IMR-90 (cell line): ENCODE data around the gene GNB1L. TPM values are rescaled to one million over a fixed set of nuclear protein-coding genes. Genes with fewer than 3 reads are reported as not detected.

Source experiments
- ATAC-seq: fragments of 200-7000 bp; cut with Tn5 transposase; 2 replicates; pipeline ENCODE4 v1.9.1; 2020; ENCODE audit warnings: low read depth, mild to moderate bottlenecking, moderate library complexity
- BruUV-seq: library from RNA; stranded (reverse); fragments of 400-500 nt; replicated peaks from 2 replicates; lab custom pipeline; 2021; lab: Mats Ljungman, UMichigan
- CTCF ChIA-PET: fragments of 300-600 bp; formaldehyde crosslinking; extraction: SDS; loops from one replicate; lab custom pipeline; 2021; ENCODE audit warnings: antibody characterized with exemption; lab: Yijun Ruan, JAX
- POLR2A ChIA-PET: fragments of 300-600 bp; sonication (Branson Sonifier 250); formaldehyde crosslinking; loops from one replicate; lab custom pipeline; 2022; ENCODE audit warnings: antibody characterized with exemption; ENCODE audit not compliant: unreplicated experiment; lab: Charles Lee
- DNase-seq: peaks from one replicate; pipeline ENCODE4 v3.0.0; 2013
- H2AFZ ChIP-seq: replicated peaks from 2 replicates; pipeline ENCODE3; 2013; ENCODE audit warnings: low read length, mild to moderate bottlenecking; ENCODE audit not compliant: poor library complexity
- H2AK5ac ChIP-seq: 2 replicates; pipeline ENCODE4 v1.6.1; 2013; ENCODE audit warnings: low read depth, low read length, inconsistent platforms
- H2AK9ac ChIP-seq: replicated peaks from 2 replicates; pipeline ENCODE3; 2013; ENCODE audit warnings: mild to moderate bottlenecking, low read depth, low read length, moderate library complexity; ENCODE audit not compliant: poor library complexity
- H2BK120ac ChIP-seq: 2 replicates; pipeline ENCODE4 v1.6.1; 2013; ENCODE audit warnings: low read depth, low read length, inconsistent platforms
- H2BK15ac ChIP-seq: 3 replicates; pipeline ENCODE4 v1.6.1; 2013; ENCODE audit warnings: low read depth, low read length, inconsistent platforms
- H2BK20ac ChIP-seq: 2 replicates; pipeline ENCODE4 v1.6.1; 2013; ENCODE audit warnings: low read depth, mild to moderate bottlenecking, inconsistent platforms, low read length, moderate library complexity
- H2BK5ac ChIP-seq: 2 replicates; pipeline ENCODE4 v1.6.1; 2013; ENCODE audit warnings: mild to moderate bottlenecking, low read depth, low read length, inconsistent platforms; ENCODE audit not compliant: poor library complexity, severe bottlenecking
- H3K14ac ChIP-seq: replicated peaks from 2 replicates; pipeline ENCODE4 v1.6.1; 2013; ENCODE audit warnings: low read depth, low read length, inconsistent platforms
- H3K18ac ChIP-seq: 2 replicates; pipeline ENCODE4 v1.6.1; 2013; ENCODE audit warnings: low read depth, low read length, control low read depth
- H3K23ac ChIP-seq: 2 replicates; pipeline ENCODE4 v1.6.1; 2013; ENCODE audit warnings: low read depth, low read length, inconsistent platforms
- H3K27ac ChIP-seq: 2 replicates; pipeline ENCODE4 v1.5.1; 2013; ENCODE audit warnings: mild to moderate bottlenecking, control low read depth, low read length; ENCODE audit not compliant: insufficient read depth
- H3K27me3 ChIP-seq: 2 replicates; pipeline ENCODE4 v1.6.1; 2013; ENCODE audit warnings: low read length; ENCODE audit not compliant: control insufficient read depth, insufficient read depth
- H3K36me3 ChIP-seq: 2 replicates; pipeline ENCODE4 v1.6.1; 2013; ENCODE audit warnings: low read length, mixed read lengths; ENCODE audit not compliant: control insufficient read depth, insufficient read depth
- H3K4ac ChIP-seq: 2 replicates; pipeline ENCODE4 v1.6.1; 2013; ENCODE audit warnings: low read depth, low read length, inconsistent platforms
- H3K4me1 ChIP-seq: 2 replicates; pipeline ENCODE4 v1.6.1; 2013; ENCODE audit warnings: low read length, mixed read lengths; ENCODE audit not compliant: control insufficient read depth, insufficient read depth
- H3K4me2 ChIP-seq: 2 replicates; pipeline ENCODE4 v1.6.1; 2013; ENCODE audit warnings: low read depth, mild to moderate bottlenecking, control low read depth, low read length, moderate library complexity
- H3K4me3 ChIP-seq: 2 replicates; pipeline ENCODE4 v1.5.1; 2013; ENCODE audit warnings: low read depth, mild to moderate bottlenecking, control low read depth, low read length, moderate library complexity; ENCODE audit not compliant: insufficient read depth
- H3K56ac ChIP-seq: 2 replicates; pipeline ENCODE4 v1.6.1; 2013; ENCODE audit warnings: low read length, inconsistent platforms; ENCODE audit not compliant: insufficient read depth; ENCODE audit errors: extremely low read depth
- H3K79me1 ChIP-seq, 2 experiments: 2 replicates each; pipeline ENCODE4 v1.6.1; 2013; ENCODE audit warnings: low read length in 2 of 2, inconsistent platforms in 1 of 2, low read depth in 1 of 2
- H3K9ac ChIP-seq: 2 replicates; pipeline ENCODE4 v1.6.1; 2013; ENCODE audit warnings: low read depth, low read length, control low read depth
- H3K9me1 ChIP-seq: 2 replicates; pipeline ENCODE4 v1.6.1; 2013; ENCODE audit warnings: low read length, inconsistent platforms; ENCODE audit not compliant: insufficient read depth
- H3K9me3 ChIP-seq: 2 replicates; pipeline ENCODE4 v1.6.1; 2013; ENCODE audit warnings: low read length; ENCODE audit not compliant: control insufficient read depth, insufficient read depth
- H4K20me1 ChIP-seq: 2 replicates; pipeline ENCODE4 v1.6.1; 2013; ENCODE audit warnings: low read length, inconsistent platforms; ENCODE audit not compliant: insufficient read depth
- H4K5ac ChIP-seq: 2 replicates; pipeline ENCODE4 v1.6.1; 2013; ENCODE audit warnings: mild to moderate bottlenecking, low read depth, low read length, control low read depth
- H4K8ac ChIP-seq, 2 experiments: 2 replicates each; pipeline ENCODE4 v1.6.1; 2013; ENCODE audit warnings: low read depth in 2 of 2, low read length in 2 of 2, control low read depth in 1 of 2, inconsistent platforms in 1 of 2
- H4K91ac ChIP-seq: 2 replicates; pipeline ENCODE4 v1.6.1; 2013; ENCODE audit warnings: low read depth, low read length, inconsistent platforms; ENCODE audit not compliant: insufficient read depth
- FOS ChIP-seq: fragments of 150-350 bp; IDR thresholded peaks from 2 replicates; pipeline ENCODE4 v1.6.1; 2016; ENCODE audit warnings: low read depth, low read length
- USF2 ChIP-seq: fragments of 150-350 bp; IDR thresholded peaks from 2 replicates; pipeline ENCODE4 v1.6.1; 2017; ENCODE audit warnings: mild to moderate bottlenecking, antibody characterized with exemption, low read length, low read depth
- WGBS, 2 experiments: methylation state at CpG; one replicate each; pipeline versions ENCODE4 v1.1.5 to v1.1.7; 2013; ENCODE audit warnings: missing lambda C conversion rate in 2 of 2; ENCODE audit not compliant: insufficient read length in 1 of 2; ENCODE audit errors: extremely low coverage in 2 of 2; 5-methylcytosine and 5-hydroxymethylcytosine counted together
- dilution Hi-C: fragments of 300-500 bp; cut with HindIII; formaldehyde crosslinking; loops from one replicate; pipeline ENCODE4 v1.14.3; 2018; ENCODE audit warnings: low sequenced_read_pairs; ENCODE audit not compliant: unreplicated experiment
- in situ Hi-C: fragments of 300-500 bp; cut with MboI; formaldehyde crosslinking; loops from 3 replicates; pipeline ENCODE4 v1.14.3; 2019; ENCODE audit warnings: low sequenced_read_pairs, inconsistent platforms, mixed read lengths
- intact Hi-C: fragments of 100-400 bp; cut with micrococcal nuclease; formaldehyde crosslinking; loops from 2 replicates; pipeline ENCODE4 v1.10.0; 2022
- polyA plus RNA-seq, 3 experiments: library from polyadenylated mRNA; depleted of rRNA; stranded (reverse); fragments of >200 nt; gene quantifications; 2 replicates each; pipeline ENCODE4 v1.2.3, GENCODE V29; 2012; ENCODE audit warnings: low replicate concordance in 1 of 3
- total RNA-seq: library from RNA; depleted of rRNA; stranded (reverse); fragments of >200 nt; gene quantifications from 2 replicates; pipeline ENCODE4 v1.2.3, GENCODE V29; 2012

Gene GNB1L
- total and polyA plus RNA-seq, 2 of the 4 experiments (the other 2 are of a cell fraction) = 2.5 to 4.4 TPM

- dilution Hi-C loops = no loop called here
- CTCF ChIA-PET = no interaction called here
Observed at GRCh38 chr22:19823191-19823901, 31.3 kb downstream of the GNB1L start.

More at GRCh38 chr22:19823191-19823901, 31.3 kb downstream of the GNB1L start:
- Histone ChIP-seq H3K14ac (no peak overlapping the region), H3K4me3 (no peak overlapping the region), H3K23ac (no peak overlapping the region), H3K18ac (no peak overlapping the region), H3K36me3 (no peaks in the 10 kb centered on the region), H3K9me3 (no peaks in the 10 kb centered on the region), H2AK9ac (no peak overlapping the region), H3K4ac (no peak overlapping the region), H3K4me2 (no peak overlapping the region), H3K79me1 (peaks cover 10 to 11% of the 10 kb centered on the region in 2 experiments; a peak in 3 of 4 replicates), H2BK20ac (no peak overlapping the region), H3K27ac (no peak overlapping the region), H3K9ac (no peak overlapping the region), H3K9me1 (0 out of 2 replicates have a peak, but pooled peaks cover 3% of the 10 kb centered on the region), H4K8ac (no peak overlapping the region), H4K5ac (no peak overlapping the region), H3K4me1 (no peaks in the 10 kb centered on the region), H3K27me3 (no peaks in the 10 kb centered on the region), H2AFZ (no peak overlapping the region), H2BK120ac (no peak overlapping the region), H2BK5ac (no peak overlapping the region), H4K20me1 (no peaks in the 10 kb centered on the region; the same call in 1 of the 2 replicates), H2BK15ac (no peak overlapping the region), H2AK5ac (no peak overlapping the region), H4K91ac (no peak overlapping the region), H3K56ac (no peak overlapping the region)
- POLR2A ChIA-PET = no interaction called here
- DNase-seq (no peak), ATAC-seq (no peak)
- intact Hi-C loops (no loop called here), in situ Hi-C loops (no loop called here)
- no TSS peak for BruUV-seq
- TF ChIP-seq USF2 = no peak
- TF ChIP-seq FOS = no peak
- WGBS, 2 experiments = 85% methylated on average over 7 of the region's 11 CpGs; no CpG with 5 or more reads in 1 of the 2 experiments
